ENCODE data around the gene KRT5.
A peak's percentile ranks its signal among the peaks of the same experiment; 100 is the strongest.

GRCh38 chr12:52561880-52562449, 41.8 kb upstream of the KRT5 start:
- TF ChIP-seq CTCF (IDR thresholded peaks at IDR 0.05 in 8 of 11, conservative IDR thresholded peaks at IDR 0.05 in 3 of 11) (peak in 1 of 11 experiments; percentile 12), POLR2A (IDR thresholded peaks at IDR 0.05) (no peak), POLR2AphosphoS5 (IDR thresholded peaks at IDR 0.05) (no peak)

All from spleen (tissue), 7 donors.